Stimulated activated CD4-positive, alpha-beta T cell treated with anti-CD3 and anti-CD28 coated beads, Interleukin-2, amount 100 ng/mL, for 24 hours (primary cell): ENCODE data around the gene HLA-DQB2.

ENCODE experiments used
- DNase-seq, 2 donors: peaks; one replicate each; pipeline ENCODE4 v3.0.0-alpha.2; 2020

Gene HLA-DQB2

DNA sequence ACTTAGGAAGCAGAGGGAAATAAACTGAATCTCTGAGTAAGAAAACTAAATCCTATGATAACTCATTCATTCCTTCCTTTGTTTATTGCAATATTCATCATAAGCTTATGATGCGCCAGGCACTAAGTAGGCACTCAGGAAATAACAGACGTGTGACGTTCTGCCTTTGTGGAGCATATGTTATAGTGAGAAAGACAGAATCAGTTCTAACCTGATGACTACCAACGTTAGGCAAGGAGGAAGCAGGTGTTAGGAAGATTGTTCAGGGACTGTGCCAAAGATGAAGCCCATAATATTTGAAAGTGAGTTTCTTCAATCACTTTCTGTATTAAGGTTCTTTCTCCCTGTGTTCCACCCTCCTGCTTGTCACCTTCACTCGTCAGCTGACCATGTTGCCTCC lies 18.6 kb downstream of the HLA-DQB2 start:
- DNase-seq = no peak

- DNase-seq = no peak
Measured at GRCh38 chr6:32742374-32742773, 21.0 kb downstream of the HLA-DQB2 start.

DNA sequence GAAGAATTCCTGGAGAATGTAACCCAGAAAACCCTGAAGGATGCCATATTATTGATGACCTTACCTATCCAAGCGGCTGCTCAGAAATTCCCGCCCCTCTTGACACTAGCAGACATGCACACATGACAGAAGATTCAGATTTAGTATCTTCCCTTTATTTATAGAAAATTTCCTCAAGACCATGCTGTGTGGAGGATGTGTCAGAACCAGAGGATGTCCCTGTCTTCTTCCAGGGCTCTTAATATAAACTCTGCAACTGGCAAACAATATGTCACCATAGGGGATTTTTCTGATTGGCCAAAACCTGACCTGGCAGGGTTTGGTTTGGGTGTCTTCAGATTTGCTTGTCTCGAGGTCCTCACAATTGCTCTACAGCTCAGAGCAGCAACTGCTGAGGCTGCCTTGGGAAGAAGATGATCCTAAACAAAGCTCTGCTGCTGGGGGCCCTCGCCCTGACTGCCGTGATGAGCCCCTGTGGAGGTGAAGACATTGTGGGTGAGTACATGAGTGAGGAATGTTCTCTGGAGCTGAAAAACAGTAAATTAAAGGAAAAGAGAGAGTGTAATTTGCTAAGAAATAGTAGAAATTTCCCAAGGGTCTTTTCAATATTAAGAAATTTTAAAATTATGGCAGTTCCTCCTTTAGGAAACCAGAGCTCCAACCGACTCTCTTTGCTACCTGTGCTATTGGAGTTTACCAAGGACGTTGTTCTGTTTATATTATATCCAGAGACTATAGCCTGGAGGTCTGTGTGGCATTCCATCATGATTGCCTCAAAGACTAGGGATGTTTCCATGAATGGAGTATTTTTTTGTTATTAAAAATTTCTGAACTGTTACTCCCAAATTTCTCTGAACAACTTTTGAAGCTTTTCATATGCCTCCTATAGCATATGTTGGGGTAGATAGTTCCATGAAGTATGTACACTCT lies 22.0 kb downstream of the HLA-DQB2 start, which contains the start of gene HLA-DQA2:
TSS of gene HLA-DQA2 (plus strand) at position 361 of the 930 bp plus-strand sequence. CDS start at position 414, 53 bp downstream.
- no peak for DNase-seq

GRCh38 chr6:32738126-32738525 lies 25.2 kb downstream of the HLA-DQB2 start:
- no peak for DNase-seq

DNA sequence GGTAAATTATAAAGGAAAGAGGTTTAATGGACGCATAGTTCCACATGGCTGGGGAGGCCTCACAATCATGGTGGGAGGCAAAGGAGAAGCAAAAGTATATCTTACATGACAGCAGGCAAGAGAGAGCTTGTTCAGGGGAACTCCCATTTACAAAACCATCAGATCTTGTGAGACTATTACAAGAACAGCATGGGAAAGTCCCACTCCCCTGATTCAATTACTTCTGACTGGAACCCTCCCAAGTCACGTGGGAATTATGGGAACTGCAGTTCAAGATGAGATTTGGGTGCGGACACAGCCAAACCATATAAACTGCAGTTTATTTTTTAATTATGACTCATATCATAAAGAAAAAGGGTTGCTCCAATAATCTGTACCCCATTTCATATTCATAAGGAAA lies 44.5 kb downstream of the HLA-DQB2 start:
- no peak for DNase-seq

DNA sequence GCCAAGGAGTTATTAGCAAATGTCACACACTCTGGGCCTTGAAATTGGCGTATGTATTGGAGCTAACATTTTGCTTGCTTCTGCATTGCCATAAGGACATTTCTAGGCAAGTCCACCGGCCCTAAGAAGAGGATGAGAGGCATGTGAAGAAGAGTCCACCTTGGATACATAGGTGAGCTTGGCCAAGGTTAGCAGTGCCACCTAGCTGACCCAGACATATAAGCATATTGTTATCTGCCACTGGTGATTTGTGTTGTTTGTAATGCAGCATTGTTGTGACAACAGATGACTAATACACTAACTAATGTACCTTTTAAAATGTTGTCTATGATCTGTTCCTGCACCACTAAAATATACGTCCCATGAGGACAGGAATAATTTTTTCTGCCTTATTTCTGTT lies 46.9 kb downstream of the HLA-DQB2 start:
- no peak for DNase-seq

GRCh38 chr6:32713241-32713640 lies 50.1 kb downstream of the HLA-DQB2 start:
- DNase-seq = no peak

- no peak for DNase-seq
Measured at GRCh38 chr6:32709625-32710024, 53.7 kb downstream of the HLA-DQB2 start.
